Naive thymus-derived CD4-positive, alpha-beta T cell (primary cell): ENCODE results near the gene PLCH2. TPM values are rescaled to one million over a fixed set of nuclear protein-coding genes. Genes with fewer than 3 reads are reported as not detected.

Experiments
- ATAC-seq: fragments of 150-1000 bp; cut with Tn5 transposase; 2 replicates; pipeline ENCODE4 v1.10.0; 2021; ENCODE audit warnings: mild to moderate bottlenecking, moderate library complexity
- CTCF ChIA-PET: fragments of 350-600 bp; sonication (Branson Sonifier 250); formaldehyde crosslinking; loops from one replicate; lab custom pipeline; 2021; ENCODE audit warnings: antibody characterized with exemption; lab: Charles Lee
- POLR2A ChIA-PET: fragments of 350-600 bp; sonication (Branson Sonifier 250); formaldehyde crosslinking; loops from one replicate; lab custom pipeline; 2021; ENCODE audit warnings: antibody characterized with exemption, inconsistent platforms; lab: Charles Lee
- DNase-seq, 9 donors: peaks; one replicate each; pipeline versions ENCODE4 v3.0.0 to v3.0.0-alpha.2; 2020 to 2022; ENCODE audit warnings: mixed read lengths in 1 of 9
- H3K27ac ChIP-seq: one replicate; pipeline ENCODE4 v1.7.0; 2013; ENCODE audit warnings: mild to moderate bottlenecking, low read depth, low read length, moderate library complexity
- H3K27me3 ChIP-seq, 2 donors: one replicate each; pipeline ENCODE4 v1.7.0; 2013; ENCODE audit warnings: low read length in 2 of 2, mild to moderate bottlenecking in 2 of 2, moderate library complexity in 2 of 2; ENCODE audit not compliant: control insufficient read depth in 2 of 2, insufficient read depth in 2 of 2
- H3K36me3 ChIP-seq, 3 experiments: 1 replicate in 2 of 3; 2 replicates in 1 of 3; pipeline ENCODE4 v1.7.0; 2013; ENCODE audit warnings: low read length in 3 of 3, mild to moderate bottlenecking in 3 of 3, moderate library complexity in 1 of 3; ENCODE audit not compliant: insufficient read depth in 3 of 3, control insufficient read depth in 2 of 3
- H3K4me1 ChIP-seq, 2 donors: one replicate each; pipeline ENCODE4 v1.7.0; 2013; ENCODE audit warnings: low read length in 2 of 2, mild to moderate bottlenecking in 2 of 2, moderate library complexity in 1 of 2; ENCODE audit not compliant: control insufficient read depth in 2 of 2, insufficient read depth in 2 of 2
- H3K4me3 ChIP-seq: 2 replicates; pipeline ENCODE4 v1.7.0; 2013; ENCODE audit warnings: mild to moderate bottlenecking, low read length
- H3K9me3 ChIP-seq, 3 experiments: 1 replicate in 2 of 3; 2 replicates in 1 of 3; pipeline ENCODE4 v1.7.0; 2013; ENCODE audit warnings: low read length in 3 of 3; ENCODE audit not compliant: control insufficient read depth in 2 of 3
- H3K27ac Mint-ChIP-seq, 9 donors: one replicate each; pipeline ENCODE4 v1.8.0; 2020 to 2022; ENCODE audit warnings: mixed read lengths in 9 of 9, mild to moderate bottlenecking in 8 of 9, moderate library complexity in 5 of 9, inconsistent platforms in 2 of 9
- H3K27me3 Mint-ChIP-seq, 5 donors: one replicate each; pipeline ENCODE4 v1.8.0; 2021 to 2022; ENCODE audit warnings: mixed read lengths in 5 of 5, mild to moderate bottlenecking in 1 of 5
- H3K36me3 Mint-ChIP-seq, 5 donors: one replicate each; pipeline ENCODE4 v1.8.0; 2020 to 2022; ENCODE audit warnings: mixed read lengths in 5 of 5, mild to moderate bottlenecking in 3 of 5, inconsistent platforms in 1 of 5
- H3K4me1 Mint-ChIP-seq, 7 donors: one replicate each; pipeline ENCODE4 v1.8.0; 2020 to 2022; ENCODE audit warnings: mixed read lengths in 7 of 7, mild to moderate bottlenecking in 3 of 7, inconsistent platforms in 1 of 7
- H3K4me3 Mint-ChIP-seq, 10 donors: one replicate each; pipeline ENCODE4 v1.8.0; 2020 to 2022; ENCODE audit warnings: mild to moderate bottlenecking in 10 of 10, mixed read lengths in 10 of 10, moderate library complexity in 6 of 10, inconsistent platforms in 2 of 10
- H3K9me3 Mint-ChIP-seq, 11 donors: one replicate each; pipeline ENCODE4 v1.8.0; 2020 to 2022; ENCODE audit warnings: mixed read lengths in 11 of 11, mild to moderate bottlenecking in 4 of 11, inconsistent platforms in 1 of 11, moderate library complexity in 1 of 11
- intact Hi-C, 2 donors: fragments of 100-400 bp; cut with micrococcal nuclease; formaldehyde crosslinking; loops; one replicate each; pipeline ENCODE4 v1.15.1; 2023
- polyA plus RNA-seq, 2 donors: library from polyadenylated mRNA; unstranded; fragments of 300-500 nt; fragmentation: Illumina TruSeq; gene quantifications; one replicate each; pipeline ENCODE4 v1.2.3, GENCODE V29; 2021
- total RNA-seq, 6 experiments: library from RNA in 5 of 6; stranded (reverse) in 5 of 6; gene quantifications; 1 replicate in 5 of 6; 2 replicates in 1 of 6; pipeline ENCODE4 v1.2.3 and lab custom pipeline; 2021 to 2026

PLCH2 gene
- total and polyA plus RNA-seq, 7 experiments from 2014 or later = 0.11 to 37.4 (median 11.8) TPM

DNA sequence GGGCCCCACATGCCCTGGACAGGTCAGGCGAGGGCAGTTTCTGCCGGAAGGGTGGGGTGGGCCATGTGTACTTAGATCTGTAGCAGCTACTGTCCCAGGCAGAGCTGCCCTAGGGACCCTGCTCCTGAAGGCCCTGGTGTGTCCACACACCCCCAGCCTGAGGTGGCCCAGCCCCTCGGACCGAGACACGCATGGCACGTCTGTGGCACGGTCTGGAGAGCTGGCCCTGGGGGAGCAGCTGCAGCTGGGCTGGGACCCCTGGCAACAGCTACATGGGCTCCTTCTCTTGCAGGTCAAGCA is 25.7 kb downstream of the PLCH2 start:
- Histone ChIP-seq H3K36me3 (no peaks in the 10 kb centered on the region), H3K27ac (no peak overlapping the region), H3K4me3 (no peak overlapping the region), H3K9me3 (no peaks in the 10 kb centered on the region), H3K4me1 (peaks cover 13 to 15% of the 10 kb centered on the region in 2 donors), H3K27me3 (no peaks in the 10 kb centered on the region)
- Mint-ChIP-seq H3K36me3 (no peaks in the 10 kb centered on the region), H3K4me1 (peaks cover 0 to 15% (median 9%) of the 10 kb centered on the region in 7 donors), H3K4me3 (no peak overlapping the region), H3K27ac (no peak overlapping the region), H3K9me3 (peaks cover 0 to 2% (median 0%) of the 10 kb centered on the region in 11 donors), H3K27me3 (no peaks in the 10 kb centered on the region)
- ChIA-PET POLR2A (no interaction called here), CTCF (no interaction called here)
- ATAC-seq (no peak), DNase-seq (no peak)
- intact Hi-C loops = no loop called here

- H3K9me3 ChIP-seq = no peaks in the 10 kb centered on the region
- ChIA-PET CTCF (no interaction called here), POLR2A (no interaction called here)
- no peak overlapping the region for H3K4me3 ChIP-seq
- DNase-seq (no peak), ATAC-seq (no peak)
- intact Hi-C loops = no loop called here
- no peaks in the 10 kb centered on the region for H3K27me3 ChIP-seq
- Mint-ChIP-seq H3K27me3 (no peaks in the 10 kb centered on the region), H3K27ac (no peak overlapping the region), H3K36me3 (no peaks in the 10 kb centered on the region), H3K4me1 (peaks cover 0 to 15% (median 9%) of the 10 kb centered on the region in 7 donors), H3K4me3 (no peak overlapping the region), H3K9me3 (peaks cover 0 to 2% (median 0%) of the 10 kb centered on the region in 11 donors)
- peaks cover 0 to 2% (median 0%) of the 10 kb centered on the region in 3 experiments for H3K36me3 ChIP-seq
- peaks cover 13 to 15% of the 10 kb centered on the region in 2 donors for H3K4me1 ChIP-seq
- no peak overlapping the region for H3K27ac ChIP-seq
These were observed 26.1 kb downstream of the PLCH2 start for GRCh38 chr1:2502210-2502609.

DNA sequence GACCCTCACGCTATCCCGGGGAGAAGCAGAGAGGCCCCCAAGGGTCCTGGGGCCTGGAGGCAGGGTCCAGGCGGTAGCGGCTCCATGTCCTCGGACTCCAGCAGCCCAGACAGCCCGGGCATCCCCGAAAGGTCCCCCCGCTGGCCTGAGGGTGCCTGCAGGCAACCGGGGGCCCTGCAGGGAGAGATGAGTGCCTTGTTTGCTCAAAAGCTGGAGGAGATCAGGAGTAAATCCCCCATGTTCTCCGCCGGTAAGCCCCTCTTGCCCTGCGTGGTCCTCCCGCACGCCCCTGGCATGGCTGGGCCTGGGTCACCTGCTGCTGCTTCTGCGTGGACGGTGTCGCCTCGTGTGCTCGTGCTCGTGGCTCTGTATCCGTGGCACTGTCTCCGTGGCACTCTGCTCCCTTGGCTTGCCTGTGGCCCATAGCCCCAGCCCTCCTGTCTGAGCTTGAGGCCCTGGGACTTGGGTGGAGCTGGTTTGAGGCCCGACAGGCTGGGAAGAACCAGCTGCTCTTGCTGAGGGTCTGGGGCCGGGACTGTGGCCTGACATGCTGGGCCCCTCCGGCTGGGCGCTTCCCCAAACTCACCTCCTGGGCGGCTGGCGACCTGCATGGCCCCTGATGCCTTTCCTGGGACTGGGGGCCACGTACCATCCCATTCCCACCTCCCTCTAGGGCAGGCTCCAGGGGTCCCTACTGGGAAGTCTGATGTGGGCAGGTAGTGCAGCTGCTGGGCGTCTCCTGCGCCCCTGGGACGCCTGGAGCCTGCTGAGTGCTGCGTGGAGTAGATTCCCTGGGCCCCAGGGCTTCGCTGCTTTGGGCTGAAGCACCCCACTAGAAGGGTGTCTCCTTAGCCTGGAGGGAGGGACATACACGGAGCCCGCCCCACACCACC is 26.8 kb downstream of the PLCH2 start:
- ChIA-PET CTCF (no interaction called here), POLR2A (interaction anchor here (1.3 kb wide), 1 partner anchor 9 kb away, joined by 5 read pairs; no protein-coding TSS in a partner anchor)
- Histone ChIP-seq H3K27me3 (no peaks in the 10 kb centered on the region), H3K9me3 (no peaks in the 10 kb centered on the region), H3K36me3 (peaks cover 0 to 9% (median 0%) of the 10 kb centered on the region in 3 experiments), H3K4me3 (no peak overlapping the region), H3K27ac (no peak overlapping the region), H3K4me1 (peaks cover 13 to 15% of the 10 kb centered on the region in 2 donors)
- intact Hi-C loops = no loop called here
- no peak overlapping the region for H3K27ac Mint-ChIP-seq
- no peaks in the 10 kb centered on the region for H3K36me3 Mint-ChIP-seq
- H3K4me3 Mint-ChIP-seq = no peak overlapping the region
- peaks cover 0 to 2% (median 0%) of the 10 kb centered on the region in 11 donors for H3K9me3 Mint-ChIP-seq
- peaks cover 0 to 15% (median 9%) of the 10 kb centered on the region in 7 donors for H3K4me1 Mint-ChIP-seq
- no peak for ATAC-seq
- no peaks in the 10 kb centered on the region for H3K27me3 Mint-ChIP-seq
- no peak for DNase-seq

DNA sequence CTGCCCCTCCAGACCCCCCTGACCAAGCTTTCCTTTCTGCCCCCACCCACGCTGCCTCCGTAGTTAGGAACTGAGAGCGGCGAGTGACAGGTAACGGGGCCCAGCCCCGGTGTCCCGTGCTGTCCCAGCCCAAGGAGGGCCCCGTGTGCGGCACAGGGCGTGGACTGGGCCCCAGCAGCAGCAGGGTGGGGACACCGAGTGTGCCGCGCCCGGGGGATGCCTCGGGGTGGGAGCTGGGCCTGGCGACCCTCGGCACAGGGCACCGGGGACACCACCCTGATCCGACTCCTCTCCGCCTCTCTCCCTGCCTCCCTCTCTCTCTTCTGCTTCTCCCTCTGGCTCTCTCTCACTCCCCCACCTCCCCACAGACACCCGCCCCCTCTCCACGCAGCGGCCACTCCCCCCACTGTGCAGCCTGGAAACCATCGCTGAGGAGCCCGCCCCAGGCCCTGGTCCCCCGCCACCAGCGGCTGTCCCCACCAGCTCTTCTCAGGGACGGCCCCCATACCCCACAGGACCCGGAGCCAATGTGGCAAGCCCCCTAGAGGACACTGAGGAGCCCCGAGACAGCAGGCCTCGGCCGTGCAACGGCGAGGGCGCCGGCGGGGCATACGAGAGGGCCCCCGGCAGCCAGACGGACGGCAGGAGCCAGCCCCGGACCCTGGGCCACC is 27.6 kb downstream of the PLCH2 start:
- Mint-ChIP-seq H3K27me3 (no peaks in the 10 kb centered on the region), H3K4me3 (no peak overlapping the region), H3K4me1 (peaks cover 0 to 15% (median 9%) of the 10 kb centered on the region in 7 donors), H3K27ac (no peak overlapping the region), H3K9me3 (peaks cover 0 to 2% (median 0%) of the 10 kb centered on the region in 11 donors), H3K36me3 (peaks cover 0 to 4% (median 2%) of the 10 kb centered on the region in 5 donors)
- no peak for DNase-seq
- Histone ChIP-seq H3K4me1 (peaks cover 13 to 15% of the 10 kb centered on the region in 2 donors), H3K4me3 (no peak overlapping the region), H3K9me3 (no peaks in the 10 kb centered on the region), H3K27ac (no peak overlapping the region), H3K36me3 (peaks cover 0 to 15% (median 0%) of the 10 kb centered on the region in 3 experiments), H3K27me3 (no peaks in the 10 kb centered on the region)
- intact Hi-C loops = no loop called here
- ATAC-seq = no peak
- ChIA-PET CTCF (no interaction called here), POLR2A (interaction anchor here (1.3 kb wide), 1 partner anchor 10 kb away, joined by 5 read pairs; no protein-coding TSS in a partner anchor)

DNA sequence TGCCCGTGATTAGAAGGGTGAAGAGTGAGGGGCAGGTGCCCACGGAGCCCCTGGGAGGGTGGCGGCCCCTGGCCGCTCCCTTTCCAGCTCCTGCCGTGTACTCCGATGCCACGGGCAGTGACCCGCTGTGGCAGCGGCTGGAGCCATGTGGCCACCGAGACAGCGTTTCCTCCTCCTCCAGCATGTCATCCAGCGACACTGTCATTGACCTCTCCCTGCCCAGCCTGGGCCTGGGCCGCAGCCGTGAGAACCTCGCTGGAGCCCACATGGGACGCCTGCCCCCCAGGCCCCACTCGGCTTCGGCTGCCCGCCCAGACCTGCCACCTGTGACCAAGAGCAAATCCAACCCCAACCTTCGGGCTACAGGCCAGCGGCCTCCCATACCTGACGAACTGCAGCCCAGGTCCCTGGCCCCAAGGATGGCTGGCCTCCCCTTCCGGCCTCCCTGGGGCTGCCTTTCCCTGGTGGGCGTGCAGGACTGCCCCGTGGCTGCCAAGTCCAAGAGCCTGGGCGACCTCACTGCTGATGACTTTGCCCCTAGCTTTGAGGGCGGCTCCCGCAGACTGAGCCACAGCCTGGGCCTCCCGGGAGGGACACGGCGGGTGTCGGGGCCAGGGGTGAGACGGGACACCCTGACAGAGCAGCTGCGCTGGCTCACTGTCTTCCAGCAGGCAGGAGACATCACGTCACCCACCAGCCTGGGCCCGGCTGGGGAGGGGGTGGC is 28.3 kb downstream of the PLCH2 start:
- no peaks in the 10 kb centered on the region for H3K9me3 ChIP-seq
- H3K4me1 ChIP-seq = peaks cover 10 to 11% of the 10 kb centered on the region in 2 donors
- CTCF ChIA-PET = no interaction called here
- Mint-ChIP-seq H3K9me3 (peaks cover 0 to 2% (median 0%) of the 10 kb centered on the region in 11 donors), H3K4me1 (peaks cover 0 to 13% (median 9%) of the 10 kb centered on the region in 7 donors), H3K4me3 (no peak overlapping the region), H3K27me3 (no peaks in the 10 kb centered on the region), H3K27ac (no peak overlapping the region), H3K36me3 (peaks cover 0 to 4% (median 2%) of the 10 kb centered on the region in 5 donors)
- DNase-seq (no peak), ATAC-seq (no peak)
- H3K36me3 ChIP-seq = peaks cover 0 to 22% (median 1%) of the 10 kb centered on the region in 3 experiments
- no peak overlapping the region for H3K4me3 ChIP-seq
- POLR2A ChIA-PET = interaction anchor here (1.3 kb wide), 1 partner anchor 10 kb away, joined by 5 read pairs; no protein-coding TSS in a partner anchor
- H3K27me3 ChIP-seq = no peaks in the 10 kb centered on the region
- no peak overlapping the region for H3K27ac ChIP-seq
- intact Hi-C loops = no loop called here

GRCh38 chr1:2504949-2505272 is 28.8 kb downstream of the PLCH2 start:
- Mint-ChIP-seq H3K27me3 (no peaks in the 10 kb centered on the region), H3K36me3 (peaks cover 0 to 4% (median 2%) of the 10 kb centered on the region in 5 donors), H3K4me3 (no peak overlapping the region), H3K4me1 (peaks cover 0 to 10% (median 6%) of the 10 kb centered on the region in 7 donors), H3K9me3 (peaks cover 0 to 2% (median 0%) of the 10 kb centered on the region in 11 donors), H3K27ac (no peak overlapping the region)
- ChIA-PET CTCF (no interaction called here), POLR2A (no interaction called here)
- Histone ChIP-seq H3K27me3 (no peaks in the 10 kb centered on the region), H3K9me3 (no peaks in the 10 kb centered on the region), H3K27ac (no peak overlapping the region), H3K4me1 (peaks cover 5 to 6% of the 10 kb centered on the region in 2 donors), H3K36me3 (peaks cover 0 to 27% (median 6%) of the 10 kb centered on the region in 3 experiments), H3K4me3 (no peak overlapping the region)
- intact Hi-C loops = no loop called here
- no peak for ATAC-seq
- DNase-seq = no peak
